H1 (cell line): ENCODE measurements around the gene RASGRF1. TPM values are rescaled to one million over a fixed set of nuclear protein-coding genes. Genes with fewer than 3 reads are reported as not detected.

Source experiments
- CTCF ChIA-PET: fragments of 300-600 bp; sonication (Branson Sonifier 250); formaldehyde crosslinking; loops from one replicate; lab custom pipeline; 2021; ENCODE audit not compliant: partially characterized antibody; lab: Charles Lee
- POLR2A ChIA-PET: fragments of 300-600 bp; sonication (Branson Sonifier 250); formaldehyde crosslinking; loops from one replicate; lab custom pipeline; 2021; ENCODE audit warnings: inconsistent platforms; ENCODE audit not compliant: partially characterized antibody; lab: Charles Lee
- DNase-seq, 2 experiments: peaks; one replicate each; pipeline versions ENCODE4 v3.0.0 to v3.0.0-alpha.2; 2010 to 2022; ENCODE audit warnings: low spot score in 2 of 2, low read depth in 1 of 2, mixed read lengths in 1 of 2
- FAIRE-seq: peaks from 2 replicates; lab custom pipeline; 2011; peaks lifted over from hg19 to GRCh38; lab: Jason Lieb, UNC
- H2AFZ ChIP-seq: 2 replicates; pipeline ENCODE4 v1.8.1; 2012; ENCODE audit warnings: low read length, inconsistent platforms
- H2AK5ac ChIP-seq: 2 replicates; pipeline ENCODE4 v1.6.1; 2013; ENCODE audit warnings: low read depth, low read length
- H2BK120ac ChIP-seq: replicated peaks from 2 replicates; pipeline ENCODE3; 2013; ENCODE audit warnings: low read depth, low read length, inconsistent platforms
- H2BK12ac ChIP-seq: 2 replicates; pipeline ENCODE4 v1.6.1; 2013; ENCODE audit warnings: low read depth, low read length
- H2BK15ac ChIP-seq: 2 replicates; pipeline ENCODE4 v1.6.1; 2013; ENCODE audit warnings: low read length
- H2BK20ac ChIP-seq: 2 replicates; pipeline ENCODE4 v1.6.1; 2013; ENCODE audit warnings: low read length
- H2BK5ac ChIP-seq: 2 replicates; pipeline ENCODE4 v1.6.1; 2013; ENCODE audit warnings: low read depth, low read length
- H3K14ac ChIP-seq: 2 replicates; pipeline ENCODE4 v1.6.1; 2013; ENCODE audit warnings: inconsistent platforms; ENCODE audit not compliant: insufficient read length
- H3K18ac ChIP-seq: 2 replicates; pipeline ENCODE4 v1.6.1; 2013; ENCODE audit warnings: low read length; ENCODE audit errors: extremely low read depth
- H3K23ac ChIP-seq: 2 replicates; pipeline ENCODE4 v1.6.1; 2013; ENCODE audit warnings: inconsistent platforms; ENCODE audit not compliant: insufficient read length
- H3K23me2 ChIP-seq: 2 replicates; pipeline ENCODE4 v1.6.1; 2013; ENCODE audit warnings: low read depth, low read length
- H3K27ac ChIP-seq: 2 replicates; pipeline ENCODE4 v1.6.1; 2011; ENCODE audit warnings: low read depth, low read length, inconsistent platforms
- H3K27me3 ChIP-seq, 4 experiments: replicated peaks in 1 of 4; 1 replicate in 1 of 4; 2 replicates in 3 of 4; pipeline versions ENCODE4 v1.6.1 to v1.8.1; 2011 to 2013; ENCODE audit warnings: low read length in 3 of 4, mild to moderate bottlenecking in 3 of 4, inconsistent platforms in 2 of 4, mixed read lengths in 2 of 4, moderate library complexity in 1 of 4; ENCODE audit not compliant: control insufficient read depth in 3 of 4, insufficient read depth in 3 of 4; ENCODE audit errors: extremely low read depth in 1 of 4
- H3K36me3 ChIP-seq, 4 experiments: 2 replicates each; pipeline versions ENCODE4 v1.6.1 to v1.8.1; 2011 to 2013; ENCODE audit warnings: mild to moderate bottlenecking in 4 of 4, low read length in 3 of 4, moderate library complexity in 2 of 4, control low read depth in 1 of 4, inconsistent platforms in 1 of 4; ENCODE audit not compliant: insufficient read depth in 4 of 4, control insufficient read depth in 2 of 4
- H3K4ac ChIP-seq: replicated peaks from 2 replicates; pipeline ENCODE3; 2013; ENCODE audit warnings: low read length, low read depth, mixed read lengths, inconsistent platforms; ENCODE audit not compliant: insufficient read length
- H3K4me1 ChIP-seq, 4 experiments: replicated peaks in 1 of 4; 1 replicate in 1 of 4; 2 replicates in 3 of 4; pipeline versions ENCODE4 v1.6.1 to v1.8.1; 2011 to 2013; ENCODE audit warnings: low read length in 3 of 4, inconsistent platforms in 2 of 4, mixed read lengths in 1 of 4; ENCODE audit not compliant: insufficient read depth in 4 of 4, control insufficient read depth in 3 of 4
- H3K4me2 ChIP-seq, 2 experiments: 2 replicates each; pipeline versions ENCODE4 v1.6.1 to v1.8.1; 2011 to 2013; ENCODE audit warnings: low read depth in 2 of 2, low read length in 2 of 2, control low read depth in 1 of 2, inconsistent platforms in 1 of 2, mild to moderate bottlenecking in 1 of 2; ENCODE audit not compliant: insufficient read depth in 1 of 2
- H3K4me3 ChIP-seq, 4 experiments: fragments of 200-600, 300-600 bp in 1 of 4; sonication (generic), shearing (Covaris generic), sonication (Bioruptor Twin) in 1 of 4; 2 replicates each; pipeline versions ENCODE4 v1.5.1 to v1.8.1; 2011 to 2016; ENCODE audit warnings: low read length in 4 of 4, low read depth in 3 of 4, control low read depth in 2 of 4, inconsistent platforms in 2 of 4, mild to moderate bottlenecking in 2 of 4, mixed read lengths in 1 of 4, moderate library complexity in 1 of 4; ENCODE audit not compliant: insufficient read depth in 2 of 4; ENCODE audit errors: extremely low read depth in 1 of 4
- H3K56ac ChIP-seq: replicated peaks from 2 replicates; pipeline ENCODE3; 2013; ENCODE audit warnings: low read depth, mild to moderate bottlenecking, mixed read lengths, low read length, inconsistent platforms; ENCODE audit not compliant: insufficient read length
- H3K79me1 ChIP-seq: 2 replicates; pipeline ENCODE4 v1.6.1; 2013; ENCODE audit warnings: low read depth, low read length, control low read depth
- H3K79me2 ChIP-seq, 2 experiments: 2 replicates each; pipeline versions ENCODE4 v1.6.1 to v1.8.1; 2012 to 2013; ENCODE audit warnings: low read length in 2 of 2, mild to moderate bottlenecking in 2 of 2, inconsistent platforms in 1 of 2; ENCODE audit not compliant: insufficient read depth in 2 of 2, control insufficient read depth in 1 of 2
- H3K9ac ChIP-seq, 4 experiments: replicated peaks in 1 of 4; 1 replicate in 1 of 4; 2 replicates in 3 of 4; pipeline versions ENCODE4 v1.6.1 to v1.8.1; 2011 to 2013; ENCODE audit warnings: low read depth in 3 of 4, low read length in 3 of 4, control low read depth in 2 of 4, mild to moderate bottlenecking in 2 of 4, moderate library complexity in 2 of 4, inconsistent platforms in 1 of 4; ENCODE audit errors: extremely low read depth in 1 of 4
- H3K9me3 ChIP-seq, 2 experiments: 2 replicates each; pipeline versions ENCODE4 v1.6.1 to v1.8.1; 2012 to 2013; ENCODE audit warnings: mild to moderate bottlenecking in 2 of 2, moderate library complexity in 2 of 2, control low read depth in 1 of 2, inconsistent platforms in 1 of 2, low read depth in 1 of 2, low read length in 1 of 2, mixed read lengths in 1 of 2; ENCODE audit not compliant: insufficient read depth in 2 of 2
- H4K20me1 ChIP-seq, 2 experiments: replicated peaks in 1 of 2; 2 replicates each; pipeline versions ENCODE3 to v1.8.1; 2011 to 2013; ENCODE audit warnings: inconsistent platforms in 2 of 2, low read length in 2 of 2, mild to moderate bottlenecking in 1 of 2; ENCODE audit not compliant: insufficient read depth in 2 of 2, control insufficient read depth in 1 of 2
- H4K5ac ChIP-seq: 2 replicates; pipeline ENCODE4 v1.6.1; 2013; ENCODE audit warnings: low read length, low read depth, mixed read lengths, inconsistent platforms; ENCODE audit not compliant: insufficient read length
- H4K8ac ChIP-seq: 2 replicates; pipeline ENCODE4 v1.8.0; 2013; ENCODE audit warnings: mild to moderate bottlenecking, moderate library complexity, low read length, inconsistent platforms; ENCODE audit not compliant: insufficient read depth; ENCODE audit errors: extremely low read depth
- H4K91ac ChIP-seq: replicated peaks from 2 replicates; pipeline ENCODE3; 2013; ENCODE audit warnings: low read length, mixed read lengths, inconsistent platforms; ENCODE audit not compliant: insufficient read length
- BACH1 ChIP-seq: IDR thresholded peaks from 2 replicates; pipeline ENCODE4 v1.6.1; 2012; ENCODE audit warnings: low read length, improper control_type of control experiment
- GABPA ChIP-seq: IDR thresholded peaks from 2 replicates; pipeline ENCODE4 v1.6.1; 2011; ENCODE audit warnings: mild to moderate bottlenecking, low read length, moderate library complexity, borderline replicate concordance; ENCODE audit not compliant: insufficient read depth
- HDAC6 ChIP-seq: IDR thresholded peaks from one replicate; pipeline ENCODE4 v1.7.1; 2012; ENCODE audit warnings: low read depth, mild to moderate bottlenecking, inconsistent platforms, low read length, moderate library complexity
- NRF1 ChIP-seq: IDR thresholded peaks from 2 replicates; pipeline ENCODE4 v1.6.1; 2011; ENCODE audit warnings: mild to moderate bottlenecking, low read depth, low read length, improper control_type of control experiment
- PHF8 ChIP-seq: fragments of 200-600 bp; sonication (generic); conservative IDR thresholded peaks from 2 replicates; pipeline ENCODE4 v1.7.1; 2012; ENCODE audit warnings: low read depth, mild to moderate bottlenecking, inconsistent platforms, low read length, moderate library complexity
- RFX5 ChIP-seq: IDR thresholded peaks from 2 replicates; pipeline ENCODE4 v1.6.1; 2011; ENCODE audit warnings: low read depth, low read length, improper control_type of control experiment, borderline replicate concordance
- SP4 ChIP-seq: IDR thresholded peaks from 2 replicates; pipeline ENCODE4 v1.6.1; 2012; ENCODE audit warnings: low read length, inconsistent platforms
- TCF12 ChIP-seq: IDR thresholded peaks from 2 replicates; pipeline ENCODE4 v1.6.1; 2011; ENCODE audit warnings: low read depth, mild to moderate bottlenecking, low read length
- ZNF274 ChIP-seq: IDR thresholded peaks from 2 replicates; pipeline ENCODE4 v1.7.0; 2012; ENCODE audit warnings: low read length, borderline replicate concordance; ENCODE audit errors: extremely low read depth
- WGBS, 2 experiments: shearing (Covaris generic) in 1 of 2; methylation state at CpG; one replicate each; pipeline versions ENCODE4 v1.1.6 to v1.1.7; 2013 to 2015; ENCODE audit warnings: low lambda C conversion rate in 2 of 2, mixed read lengths in 2 of 2, inconsistent platforms in 1 of 2, low coverage in 1 of 2, missing lambda C conversion rate in 1 of 2; ENCODE audit not compliant: insufficient replicate concordance in 2 of 2, insufficient coverage in 1 of 2, insufficient read length in 1 of 2; ENCODE audit errors: extremely low coverage in 1 of 2, missing lambda C conversion rate in 1 of 2; 5-methylcytosine and 5-hydroxymethylcytosine counted together
- polyA plus RNA-seq, 7 experiments: library from polyadenylated mRNA; depleted of rRNA in 3 of 7; stranded (reverse) in 5 of 7; unstranded in 2 of 7; fragments of >200 nt in 5 of 7; fragments of 200-250 nt in 2 of 7; gene quantifications; 1 replicate in 5 of 7; 2 replicates in 1 of 7; 4 replicates in 1 of 7; pipeline versions ENCODE4 v1.2.1 to v1.2.3, GENCODE V29; 2011 to 2013; ENCODE audit warnings: missing spikeins in 2 of 7, mixed read lengths in 2 of 7
- total RNA-seq: library from RNA; stranded (reverse); fragmentation: NEBNext Ultra II Directional; extraction: Animal tissue kit (Norgen Biotek cat#: 25700); gene quantifications from 2 replicates; pipeline ENCODE4 v1.2.1, GENCODE V29; 2021
- TF ChIP-seq, protein P1 (sequence below): IDR thresholded peaks from 2 replicates; pipeline ENCODE4 v1.6.1; 2012; ENCODE audit warnings: low read length, inconsistent platforms
- TF ChIP-seq, protein P2 (sequence below): IDR thresholded peaks from 2 replicates; pipeline ENCODE4 v1.6.1; 2011; ENCODE audit warnings: low read length, improper control_type of control experiment

RASGRF1 gene
- total and polyA plus RNA-seq, 2 of the 8 experiments (the other 6 are each of a cell fraction or from before 2014, with no cell fraction given): 0.42 to 0.67 TPM

DNA sequence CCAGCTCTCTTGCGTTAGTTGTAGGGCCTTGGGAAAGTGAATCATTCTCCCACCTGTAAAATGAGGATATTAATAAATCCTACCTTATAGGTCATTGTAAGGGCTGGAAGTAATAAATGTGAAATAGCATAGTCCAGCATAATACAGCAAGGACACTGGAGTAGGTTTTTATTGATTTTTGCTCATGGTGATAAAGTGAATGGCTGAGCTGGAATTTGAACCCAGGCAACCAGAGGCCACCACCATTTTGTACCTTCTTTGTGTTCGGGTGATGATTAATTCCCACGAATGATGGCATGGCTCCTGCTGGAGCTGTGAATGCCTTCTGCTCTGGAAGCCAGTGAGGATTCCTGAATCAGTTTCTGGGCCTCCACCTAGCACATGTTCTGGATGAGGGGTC, 177.6 kb downstream of the RASGRF1 start:
- 89% methylated on average over 3 of the region's 3 CpGs; no CpG with 5 or more reads in 1 of the 2 experiments for WGBS, 2 experiments
- Histone ChIP-seq H3K9ac (no peak overlapping the region), H2BK5ac (no peak overlapping the region), H3K4ac (no peak overlapping the region), H3K23ac (no peak overlapping the region), H3K4me3 (no peak overlapping the region), H3K36me3 (peaks cover 0 to 16% (median 3%) of the 10 kb centered on the region in 4 experiments; a peak in 4 of 8 replicates), H3K18ac (no peak overlapping the region), H3K4me2 (no peak overlapping the region), H2BK15ac (no peak overlapping the region), H2AFZ (no peak overlapping the region), H3K79me2 (no peaks in the 10 kb centered on the region; a peak in 1 of 4 replicates), H2BK120ac (no peak overlapping the region), H4K91ac (no peak overlapping the region), H3K4me1 (peaks cover 0 to 3% (median 1%) of the 10 kb centered on the region in 4 experiments; a peak in 2 of 7 replicates), H3K79me1 (peaks cover 5% of the 10 kb centered on the region; the same call in 1 of the 2 replicates), H4K8ac (no peak overlapping the region), H3K9me3 (no peaks in the 10 kb centered on the region), H3K56ac (no peak overlapping the region), H2BK20ac (no peak overlapping the region), H4K20me1 (peaks cover 1 to 12% of the 10 kb centered on the region in 2 experiments), H4K5ac (no peak overlapping the region), H2AK5ac (no peak overlapping the region), H3K27me3 (no peaks in the 10 kb centered on the region), H2BK12ac (no peak overlapping the region), H3K23me2 (no peaks in the 10 kb centered on the region), H3K27ac (no peak overlapping the region), H3K14ac (no peak overlapping the region)
- DNase-seq (no peak), FAIRE-seq (no peak)
- ChIA-PET POLR2A (interaction anchor here (0.9 kb wide), 1 partner anchor 30 kb away, joined by 3 read pairs; no protein-coding TSS in a partner anchor), CTCF (interaction anchor here (1.2 to 11.2 kb wide), 12 partner anchors 9 to 294 kb away, joined by 3 to 171 read pairs (median 10); no protein-coding TSS in a partner anchor)
- no peak for TF ChIP-seq NRF1
- TF ChIP-seq RFX5: no peak
- no peak for TF ChIP-seq HDAC6
- no peak for TF ChIP-seq ZNF274
- no peak for TF ChIP-seq TCF12
- no peak for TF ChIP-seq BACH1
- no peak for TF ChIP-seq PHF8
- TF ChIP-seq, protein P1, sequence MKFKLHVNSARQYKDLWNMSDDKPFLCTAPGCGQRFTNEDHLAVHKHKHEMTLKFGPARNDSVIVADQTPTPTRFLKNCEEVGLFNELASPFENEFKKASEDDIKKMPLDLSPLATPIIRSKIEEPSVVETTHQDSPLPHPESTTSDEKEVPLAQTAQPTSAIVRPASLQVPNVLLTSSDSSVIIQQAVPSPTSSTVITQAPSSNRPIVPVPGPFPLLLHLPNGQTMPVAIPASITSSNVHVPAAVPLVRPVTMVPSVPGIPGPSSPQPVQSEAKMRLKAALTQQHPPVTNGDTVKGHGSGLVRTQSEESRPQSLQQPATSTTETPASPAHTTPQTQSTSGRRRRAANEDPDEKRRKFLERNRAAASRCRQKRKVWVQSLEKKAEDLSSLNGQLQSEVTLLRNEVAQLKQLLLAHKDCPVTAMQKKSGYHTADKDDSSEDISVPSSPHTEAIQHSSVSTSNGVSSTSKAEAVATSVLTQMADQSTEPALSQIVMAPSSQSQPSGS: no peak
- TF ChIP-seq GABPA: no peak
- TF ChIP-seq, protein P2, sequence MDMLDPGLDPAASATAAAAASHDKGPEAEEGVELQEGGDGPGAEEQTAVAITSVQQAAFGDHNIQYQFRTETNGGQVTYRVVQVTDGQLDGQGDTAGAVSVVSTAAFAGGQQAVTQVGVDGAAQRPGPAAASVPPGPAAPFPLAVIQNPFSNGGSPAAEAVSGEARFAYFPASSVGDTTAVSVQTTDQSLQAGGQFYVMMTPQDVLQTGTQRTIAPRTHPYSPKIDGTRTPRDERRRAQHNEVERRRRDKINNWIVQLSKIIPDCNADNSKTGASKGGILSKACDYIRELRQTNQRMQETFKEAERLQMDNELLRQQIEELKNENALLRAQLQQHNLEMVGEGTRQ: no peak
- no peak for TF ChIP-seq SP4
